ENCODE measurements around the gene SPEN. TPM values are rescaled to one million over a fixed set of nuclear protein-coding genes. Genes with fewer than 3 reads are reported as not detected.

The SPEN gene
- total RNA-seq, 4 donors from 2014 or later: 34.6 to 49.9 (median 44.7) TPM

GRCh38 chr1:15966081-15966955, 118.8 kb downstream of the SPEN start:
- intact Hi-C loops (cut with DNase I): no loop called here
- peaks cover 0 to 34% (median 19%) of the 10 kb centered on the region in 4 donors for H3K36me3 ChIP-seq
- WGBS: 62% methylated on average over 18 of the region's 18 CpGs
- peak overlapping the region; percentile 36 to 66 (median 58) for H3K27ac ChIP-seq (replicated peaks in 1 of 4)
- no peaks in the 10 kb centered on the region for H3K9me3 ChIP-seq
- no peaks in the 10 kb centered on the region for H3K27me3 ChIP-seq
- DNase-seq (ENCODE audit: extremely low spot score): no peak
- peaks cover 19 to 62% (median 57%) of the 10 kb centered on the region in 4 donors for H3K4me1 ChIP-seq
- no peak for TF ChIP-seq EP300 (IDR thresholded peaks at IDR 0.05)
- no peak for TF ChIP-seq POLR2AphosphoS5 (IDR thresholded peaks at IDR 0.05)
- TF ChIP-seq POLR2A (IDR thresholded peaks at IDR 0.05; ENCODE audit: low read depth): no peak
- no peak for TF ChIP-seq CTCF (IDR thresholded peaks at IDR 0.05)
- H3K4me3 ChIP-seq: peak overlapping the region in 1 of 4 donors; percentile 4

- Histone ChIP-seq H3K4me1 (peaks cover 19 to 62% (median 57%) of the 10 kb centered on the region in 4 donors), H3K9me3 (no peaks in the 10 kb centered on the region), H3K4me3 (no peak overlapping the region), H3K27me3 (no peaks in the 10 kb centered on the region), H3K36me3 (peaks cover 0 to 39% (median 24%) of the 10 kb centered on the region in 4 donors), H3K27ac (replicated peaks in 1 of 4) (peak overlapping the region in 1 of 4 donors; percentile 66)
- WGBS: 99% methylated on average over 6 of the region's 6 CpGs
- intact Hi-C loops (cut with DNase I): no loop called here
- no peak for TF ChIP-seq CTCF (IDR thresholded peaks at IDR 0.05)
- no peak for TF ChIP-seq POLR2A (IDR thresholded peaks at IDR 0.05; ENCODE audit: low read depth)
- TF ChIP-seq POLR2AphosphoS5 (IDR thresholded peaks at IDR 0.05): no peak
- TF ChIP-seq EP300 (IDR thresholded peaks at IDR 0.05): no peak
- DNase-seq (ENCODE audit: extremely low spot score): no peak
Measured at GRCh38 chr1:15966956-15967344, 119.4 kb downstream of the SPEN start.

GRCh38 chr1:15968172-15968571, 120.7 kb downstream of the SPEN start:
- whole genome bisulfite sequencing: 88% methylated on average over 5 of the region's 5 CpGs
- peaks cover 0 to 51% (median 34%) of the 10 kb centered on the region in 4 donors for H3K36me3 ChIP-seq
- no peak for TF ChIP-seq EP300 (IDR thresholded peaks at IDR 0.05)
- TF ChIP-seq POLR2A (IDR thresholded peaks at IDR 0.05; ENCODE audit: low read depth): no peak
- TF ChIP-seq POLR2AphosphoS5 (IDR thresholded peaks at IDR 0.05): no peak
- no peak for TF ChIP-seq CTCF (IDR thresholded peaks at IDR 0.05)
- H3K4me3 ChIP-seq: no peak overlapping the region
- H3K27me3 ChIP-seq: no peaks in the 10 kb centered on the region
- no peak for DNase-seq (ENCODE audit: extremely low spot score)
- intact Hi-C loops (cut with DNase I): no loop called here
- H3K4me1 ChIP-seq: peaks cover 19 to 55% (median 48%) of the 10 kb centered on the region in 4 donors
- H3K9me3 ChIP-seq: no peaks in the 10 kb centered on the region
- H3K27ac ChIP-seq (replicated peaks in 1 of 4): no peak overlapping the region

GRCh38 chr1:15969321-15969880, 121.9 kb downstream of the SPEN start:
- Histone ChIP-seq H3K36me3 (peaks cover 0 to 51% (median 35%) of the 10 kb centered on the region in 4 donors), H3K4me3 (no peak overlapping the region), H3K27me3 (no peaks in the 10 kb centered on the region), H3K9me3 (no peaks in the 10 kb centered on the region), H3K27ac (replicated peaks in 1 of 4) (no peak overlapping the region), H3K4me1 (peaks cover 17 to 58% (median 48%) of the 10 kb centered on the region in 4 donors)
- intact Hi-C loops (cut with DNase I): no loop called here
- no peak for TF ChIP-seq CTCF (IDR thresholded peaks at IDR 0.05)
- no peak for TF ChIP-seq POLR2AphosphoS5 (IDR thresholded peaks at IDR 0.05)
- no peak for TF ChIP-seq EP300 (IDR thresholded peaks at IDR 0.05)
- no peak for TF ChIP-seq POLR2A (IDR thresholded peaks at IDR 0.05; ENCODE audit: low read depth)
- WGBS: 91% methylated on average over 13 of the region's 13 CpGs
- DNase-seq (ENCODE audit: extremely low spot score): no peak

Measured in esophagus muscularis mucosa (tissue), 4 donors.